ENCODE results near the gene RET.
A peak's percentile ranks its signal among the peaks of the same experiment; 100 is the strongest.

Gene RET

GRCh38 chr10:43124094-43124521 lies 47.2 kb downstream of the RET start:
- TF ChIP-seq IKZF3 (tag by site-specific recombination; IDR thresholded peaks at IDR 0.05) (no peak), ZNF37A (tag by site-specific recombination; IDR thresholded peaks at IDR 0.05) (no peak), BCL6B (tag by site-specific recombination; IDR thresholded peaks at IDR 0.05) (no peak), KLF1 (tag by site-specific recombination; IDR thresholded peaks at IDR 0.05) (no peak), FEZF1 (tag by site-specific recombination; IDR thresholded peaks at IDR 0.05) (no peak), ZNF785 (tag by site-specific recombination; IDR thresholded peaks at IDR 0.05) (no peak), YY2 (tag by site-specific recombination; IDR thresholded peaks at IDR 0.05) (no peak), ZNF791 (tag by site-specific recombination; IDR thresholded peaks at IDR 0.05) (no peak), ZXDB (tag by site-specific recombination; IDR thresholded peaks at IDR 0.05) (no peak), HIC1 (tag by site-specific recombination; IDR thresholded peaks at IDR 0.05) (no peak), ZNF155 (tag by site-specific recombination; IDR thresholded peaks at IDR 0.05) (no peak), ZNF629 (tag by site-specific recombination; IDR thresholded peaks at IDR 0.05) (no peak), ZNF596 (tag by site-specific recombination; IDR thresholded peaks at IDR 0.05) (no peak), ZNF747 (tag by site-specific recombination; IDR thresholded peaks at IDR 0.05) (no peak)
- no peak overlapping the region for H3K27ac ChIP-seq (ENCODE audit: extremely low read depth, low read depth, low read length)
- H3K9me3 ChIP-seq (ENCODE audit: control insufficient read depth, insufficient read depth, low read depth, low read length): no peaks in the 10 kb centered on the region
- ChIA-PET POLR2A (no interaction called here), CTCF (no interaction called here)
- no peaks in the 10 kb centered on the region for H3K4me1 ChIP-seq (ENCODE audit: control insufficient read depth, insufficient read depth, low read length)
- no peaks in the 10 kb centered on the region for H3K36me3 ChIP-seq (ENCODE audit: control insufficient read depth in 2 of 2, insufficient read depth in 1 of 2, low read length in 2 of 2)
- no peak overlapping the region for H3K4me3 ChIP-seq (ENCODE audit: low read depth, low read length)

- TF ChIP-seq ZIC2 (tag by site-specific recombination; IDR thresholded peaks at IDR 0.05): peak; percentile 46
- TF ChIP-seq ZNF146 (tag by site-specific recombination; IDR thresholded peaks at IDR 0.05): no peak
- peaks cover 4% of the 10 kb centered on the region; the same call in 1 of the 2 replicates for H3K4me1 ChIP-seq (ENCODE audit: control insufficient read depth, insufficient read depth, low read length)
- no peaks in the 10 kb centered on the region for H3K9me3 ChIP-seq (ENCODE audit: control insufficient read depth, insufficient read depth, low read depth, low read length)
- ChIA-PET CTCF (interaction anchor here (0.6 kb wide), 1 partner anchor 11 kb away, joined by 3 read pairs; no protein-coding TSS in a partner anchor), POLR2A (no interaction called here)
- H3K27ac ChIP-seq (ENCODE audit: extremely low read depth, low read depth, low read length): no peak overlapping the region
- no peak overlapping the region for H3K4me3 ChIP-seq (ENCODE audit: low read depth, low read length)
- no peaks in the 10 kb centered on the region for H3K36me3 ChIP-seq (ENCODE audit: control insufficient read depth in 2 of 2, insufficient read depth in 1 of 2, low read length in 2 of 2)
These were observed 47.9 kb downstream of the RET start for GRCh38 chr10:43124574-43125273.

GRCh38 chr10:43125274-43125845 lies 48.5 kb downstream of the RET start:
- no peak overlapping the region for H3K27ac ChIP-seq (ENCODE audit: extremely low read depth, low read depth, low read length)
- H3K4me3 ChIP-seq (ENCODE audit: low read depth, low read length): no peak overlapping the region
- CTCF ChIA-PET: interaction anchor here (0.6 kb wide), 1 partner anchor 10 kb away, joined by 3 read pairs; no protein-coding TSS in a partner anchor
- H3K4me1 ChIP-seq (ENCODE audit: control insufficient read depth, insufficient read depth, low read length): peaks cover 4% of the 10 kb centered on the region; the same call in 1 of the 2 replicates
- H3K9me3 ChIP-seq (ENCODE audit: control insufficient read depth, insufficient read depth, low read depth, low read length): no peaks in the 10 kb centered on the region
- POLR2A ChIA-PET: no interaction called here
- H3K36me3 ChIP-seq (ENCODE audit: control insufficient read depth in 2 of 2, insufficient read depth in 1 of 2, low read length in 2 of 2): no peaks in the 10 kb centered on the region
- TF ChIP-seq ZNF221 (tag by site-specific recombination; IDR thresholded peaks at IDR 0.05; ENCODE audit: borderline replicate concordance): no peak
- no peak for TF ChIP-seq ZNF280D (tag by site-specific recombination; IDR thresholded peaks at IDR 0.05)
- TF ChIP-seq ZNF585B (tag by site-specific recombination; IDR thresholded peaks at IDR 0.05): no peak
- no peak for TF ChIP-seq ZNF529 (tag by site-specific recombination; IDR thresholded peaks at IDR 0.05; ENCODE audit: insufficient replicate concordance)
- TF ChIP-seq CTCF (tag by site-specific recombination; IDR thresholded peaks at IDR 0.05): no peak

Data from HEK293 (cell line).